HL-60 (cell line): ENCODE results near the gene TIRAP.

ENCODE experiments used
- CTCF ChIP-seq: IDR thresholded peaks from one replicate; pipeline ENCODE4 v1.5.1; 2011; ENCODE audit warnings: low read length, control low read depth, inconsistent platforms; ENCODE audit not compliant: insufficient read depth
- GABPA ChIP-seq: IDR thresholded peaks from 2 replicates; pipeline ENCODE4 v1.6.1; 2012; ENCODE audit warnings: low read depth
- POLR2AphosphoS5 ChIP-seq: IDR thresholded peaks from 2 replicates; pipeline ENCODE4 v1.6.1; 2012; ENCODE audit warnings: low read depth
- REST ChIP-seq: IDR thresholded peaks from 2 replicates; pipeline ENCODE4 v1.6.1; 2012; ENCODE audit warnings: low read depth; ENCODE audit not compliant: insufficient replicate concordance
- SPI1 ChIP-seq: IDR thresholded peaks from 2 replicates; pipeline ENCODE4 v1.6.1; 2012; ENCODE audit warnings: low read depth, mild to moderate bottlenecking, borderline replicate concordance

- TF ChIP-seq CTCF, result no peak
- TF ChIP-seq POLR2AphosphoS5, result no peak
- TF ChIP-seq REST, result no peak
- TF ChIP-seq GABPA, result no peak
- TF ChIP-seq SPI1, result no peak
Observed at GRCh38 chr11:126339863-126340434, 57.1 kb downstream of the TIRAP start.
